GM12878 (cell line): Measurements from ENCODE around the gene GPAT2. TPM values are rescaled to one million over a fixed set of nuclear protein-coding genes. Genes with fewer than 3 reads are reported as not detected.
"Not testable (repeated sequence)": the region's sequence is repeated elsewhere in the genome, so short reads cannot be mapped to it uniquely, and the experiment has no call there.

Experiments used
- ATAC-seq: fragments of 200-7000 bp; cut with Tn5 transposase; 3 replicates; pipeline ENCODE4 v1.9.1; 2020; ENCODE audit warnings: mild to moderate bottlenecking, moderate library complexity
- BruUV-seq: library from RNA; stranded (reverse); fragments of 400-500 nt; replicated peaks from 2 replicates; lab custom pipeline; 2021; lab: Mats Ljungman, UMichigan
- CTCF ChIA-PET: fragments of 300-600 bp; sonication (Branson Sonifier 250); formaldehyde crosslinking; extraction: SDS; loops from one replicate; lab custom pipeline; 2021; ENCODE audit warnings: inconsistent platforms; lab: Yijun Ruan, JAX
- POLR2A ChIA-PET: fragments of 350-600 bp; formaldehyde crosslinking; extraction: SDS; loops from one replicate; lab custom pipeline; 2021; ENCODE audit warnings: inconsistent platforms; lab: Charles Lee
- RAD21 ChIA-PET: fragments of 300-600 bp; sonication (Branson Sonifier 250); formaldehyde crosslinking; loops from one replicate; lab custom pipeline; 2023; ENCODE audit warnings: antibody characterized with exemption; ENCODE audit not compliant: unreplicated experiment; lab: Charles Lee
- SMC1A ChIA-PET: fragments of 300-600 bp; sonication (Branson Sonifier 250); formaldehyde crosslinking; loops from one replicate; lab custom pipeline; 2023; ENCODE audit not compliant: unreplicated experiment, uncharacterized antibody; lab: Charles Lee
- DNase-seq: peaks from one replicate; pipeline ENCODE4 v3.0.0-alpha.2; 2011; ENCODE audit warnings: low read depth, low spot score
- FAIRE-seq: peaks from 3 replicates; lab custom pipeline; 2011; peaks lifted over from hg19 to GRCh38; lab: Jason Lieb, UNC
- H2AFZ ChIP-seq: 2 replicates; pipeline ENCODE4 v1.6.0; 2011; ENCODE audit warnings: low read depth, low read length, control low read depth; ENCODE audit not compliant: control insufficient read depth
- H3K27ac ChIP-seq: 2 replicates; pipeline ENCODE4 v1.5.1; 2011; ENCODE audit warnings: control low read depth; ENCODE audit not compliant: control insufficient read depth, insufficient read depth
- H3K27me3 ChIP-seq, 2 experiments: replicated peaks in 1 of 2; 2 replicates each; pipeline versions ENCODE4 v1.6.0 to v1.6.1; 2011; ENCODE audit warnings: low read length in 1 of 2; ENCODE audit not compliant: control insufficient read depth in 2 of 2, insufficient read depth in 2 of 2
- H3K36me3 ChIP-seq, 2 experiments: 2 replicates each; pipeline ENCODE4 v1.5.1; 2011; ENCODE audit warnings: low read length in 1 of 2; ENCODE audit not compliant: control insufficient read depth in 2 of 2, insufficient read depth in 2 of 2
- H3K4me1 ChIP-seq: 2 replicates; pipeline ENCODE4 v1.6.1; 2011; ENCODE audit warnings: mild to moderate bottlenecking, low read length, moderate library complexity, mixed read lengths; ENCODE audit not compliant: control insufficient read depth, insufficient read depth
- H3K4me2 ChIP-seq: 2 replicates; pipeline ENCODE4 v1.6.0; 2011; ENCODE audit warnings: control low read depth; ENCODE audit not compliant: control insufficient read depth, insufficient read depth
- H3K4me3 ChIP-seq: fragments of 200-600 bp; sonication (generic); 2 replicates; pipeline ENCODE4 v1.5.1; 2016
- H3K79me2 ChIP-seq: 2 replicates; pipeline ENCODE4 v1.6.0; 2011; ENCODE audit warnings: low read length; ENCODE audit not compliant: control insufficient read depth, insufficient read depth
- H3K9ac ChIP-seq: 2 replicates; pipeline ENCODE4 v1.8.0; 2011; ENCODE audit warnings: low read length, control low read depth, mixed read lengths; ENCODE audit not compliant: control insufficient read depth, insufficient read depth
- H3K9me3 ChIP-seq: replicated peaks from 3 replicates; pipeline ENCODE4 v1.5.1; 2011; ENCODE audit warnings: mild to moderate bottlenecking, low read length; ENCODE audit not compliant: control insufficient read depth, insufficient read depth
- H4K20me1 ChIP-seq: 2 replicates; pipeline ENCODE4 v1.6.0; 2011; ENCODE audit not compliant: control insufficient read depth, insufficient read depth
- NBN ChIP-seq: fragments of 450-650 bp; IDR thresholded peaks from 2 replicates; pipeline ENCODE4 v1.6.1; 2016
- RAD21 ChIP-seq: IDR thresholded peaks from 2 replicates; pipeline ENCODE4 v1.6.1; 2011; ENCODE audit warnings: mild to moderate bottlenecking, low read depth, low read length, moderate library complexity; ENCODE audit not compliant: insufficient read depth
- WGBS: methylation state at CpG from one replicate; pipeline ENCODE4 v1.1.6; 2016; ENCODE audit warnings: low lambda C conversion rate; ENCODE audit not compliant: insufficient replicate concordance, insufficient coverage; ENCODE audit errors: missing lambda C conversion rate; 5-methylcytosine and 5-hydroxymethylcytosine counted together
- in situ Hi-C: fragments of 300-500 bp; cut with MboI; formaldehyde crosslinking; loops from 9 replicates; pipeline ENCODE4 v1.14.3; 2018; ENCODE audit warnings: mixed read lengths
- intact Hi-C: fragments of 100-400 bp; cut with micrococcal nuclease; formaldehyde crosslinking; loops from one replicate; pipeline ENCODE4 v1.14.2; 2022; ENCODE audit not compliant: unreplicated experiment
- polyA plus RNA-seq, 11 experiments: library from polyadenylated mRNA; depleted of rRNA in 4 of 11; unstranded in 6 of 11; stranded (reverse) in 5 of 11; fragments of >200 nt; fragmentation: Nextera tagmentation in 4 of 11; fragmentation: Illumina TruSeq in 1 of 11; extraction: Ambion mirVana in 4 of 11; extraction: Trizol in 1 of 11; gene quantifications; 1 replicate in 1 of 11; 2 replicates in 10 of 11; pipeline versions ENCODE4 v1.2.1 to v1.2.3, GENCODE V29; 2011 to 2016; ENCODE audit warnings: inconsistent platforms in 2 of 11, missing spikeins in 2 of 11, low read depth in 1 of 11
- total RNA-seq, 4 experiments: library from RNA; depleted of rRNA in 3 of 4; stranded (reverse); fragments of >200 nt in 3 of 4; fragmentation: Illumina TruSeq in 1 of 4; extraction: Trizol in 1 of 4; gene quantifications; 2 replicates each; pipeline versions ENCODE4 v1.2.1 to v1.2.3, GENCODE V29; 2013 to 2021
- TF ChIP-seq, protein P1 (sequence below), 3 experiments: IDR thresholded peaks in 2 of 3; conservative IDR thresholded peaks in 1 of 3; 2 replicates each; pipeline ENCODE4 v1.5.1; 2011; ENCODE audit warnings: low read depth in 3 of 3, low read length in 3 of 3, mild to moderate bottlenecking in 3 of 3, control low read depth in 2 of 3, moderate library complexity in 2 of 3, inconsistent platforms in 1 of 3, mixed read lengths in 1 of 3; ENCODE audit not compliant: control insufficient read depth in 2 of 3, insufficient read depth in 1 of 3; ENCODE audit errors: extremely low read depth in 1 of 3

GPAT2 gene
- total and polyA plus RNA-seq, 10 of the 15 experiments (the other 5 are each of a cell fraction or from before 2014, with no cell fraction given) = 0.04 to 0.05 TPM; not detected in 8

DNA sequence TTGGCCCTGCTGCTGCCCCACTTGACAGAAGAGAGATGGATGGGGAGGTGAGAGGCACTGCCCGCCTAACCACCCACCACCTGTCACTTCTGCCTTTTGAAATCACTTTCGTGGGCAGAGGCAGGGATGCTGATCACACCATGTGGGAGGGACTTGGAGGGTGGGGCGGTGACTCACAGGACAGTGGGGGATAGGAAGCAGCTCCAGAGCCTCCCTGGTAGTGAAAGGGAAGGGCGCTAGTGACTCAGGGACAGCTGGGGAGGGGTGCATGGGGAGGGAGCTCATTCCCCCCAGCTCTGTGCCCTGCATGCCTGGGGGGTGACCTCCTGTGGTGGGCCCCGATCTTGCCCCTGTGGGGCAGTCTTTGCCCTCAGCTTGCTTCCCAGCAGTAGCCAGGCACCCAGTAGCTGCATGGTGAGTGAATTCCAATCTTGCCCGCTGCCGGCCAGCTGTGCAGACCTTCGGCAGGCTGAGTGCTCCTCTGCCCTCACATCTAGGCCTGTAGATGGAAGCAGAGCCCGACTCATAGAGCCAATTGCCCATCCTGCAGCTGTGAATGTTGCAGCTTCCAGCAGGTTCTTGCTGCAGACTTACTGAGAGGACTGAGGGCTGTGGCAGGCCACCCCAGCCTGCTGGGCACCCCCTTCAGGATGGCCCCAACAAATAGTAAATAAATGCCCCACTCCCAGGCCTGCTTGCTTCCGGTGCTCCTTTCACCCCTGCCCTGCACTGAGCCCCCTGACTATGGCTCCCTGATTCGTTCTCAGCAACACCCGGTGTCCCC, 28.6 kb upstream of the GPAT2 start:
- H2AFZ ChIP-seq, BruUV-seq, H3K4me1 ChIP-seq, H3K79me2 ChIP-seq, H4K20me1 ChIP-seq, H3K4me2 ChIP-seq, DNase-seq, H3K9ac ChIP-seq: not testable (repeated sequence)
- SMC1A ChIA-PET = interaction anchor here (0.9 kb wide), 1 partner anchor 1599 kb away, joined by 3 read pairs; no protein-coding TSS in a partner anchor
- TF ChIP-seq NBN (0 out of 2 replicates have a peak, but pooled peaks have one; percentile 19), RAD21 (peak; percentile 31; the same call in 1 of the 2 replicates)
- TF ChIP-seq, protein P1, sequence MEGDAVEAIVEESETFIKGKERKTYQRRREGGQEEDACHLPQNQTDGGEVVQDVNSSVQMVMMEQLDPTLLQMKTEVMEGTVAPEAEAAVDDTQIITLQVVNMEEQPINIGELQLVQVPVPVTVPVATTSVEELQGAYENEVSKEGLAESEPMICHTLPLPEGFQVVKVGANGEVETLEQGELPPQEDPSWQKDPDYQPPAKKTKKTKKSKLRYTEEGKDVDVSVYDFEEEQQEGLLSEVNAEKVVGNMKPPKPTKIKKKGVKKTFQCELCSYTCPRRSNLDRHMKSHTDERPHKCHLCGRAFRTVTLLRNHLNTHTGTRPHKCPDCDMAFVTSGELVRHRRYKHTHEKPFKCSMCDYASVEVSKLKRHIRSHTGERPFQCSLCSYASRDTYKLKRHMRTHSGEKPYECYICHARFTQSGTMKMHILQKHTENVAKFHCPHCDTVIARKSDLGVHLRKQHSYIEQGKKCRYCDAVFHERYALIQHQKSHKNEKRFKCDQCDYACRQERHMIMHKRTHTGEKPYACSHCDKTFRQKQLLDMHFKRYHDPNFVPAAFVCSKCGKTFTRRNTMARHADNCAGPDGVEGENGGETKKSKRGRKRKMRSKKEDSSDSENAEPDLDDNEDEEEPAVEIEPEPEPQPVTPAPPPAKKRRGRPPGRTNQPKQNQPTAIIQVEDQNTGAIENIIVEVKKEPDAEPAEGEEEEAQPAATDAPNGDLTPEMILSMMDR (IDR thresholded peaks at IDR 0.05 in 2 of 3, conservative IDR thresholded peaks at IDR 0.05 in 1 of 3; ENCODE audit: control insufficient read depth in 2 of 3, extremely low read depth in 1 of 3, insufficient read depth in 1 of 3, low read depth in 3 of 3, low read length in 3 of 3) = peak in 2 of 3 experiments; percentile 17 to 22; a peak in 2 of 6 replicates
- TF ChIP-seq, all 136 proteins: peak for 3; not testable (repeated sequence) for 133
- POLR2A ChIA-PET, H3K27me3 ChIP-seq, H3K4me3 ChIP-seq, intact Hi-C loops, H3K27ac ChIP-seq, H3K9me3 ChIP-seq, H3K36me3 ChIP-seq: not testable (repeated sequence)
- in situ Hi-C loops = loop anchor here (10.0 to 25.0 kb wide), 5 partner anchors 1531 to 1949 kb away; partner anchors contain the start of genes ACTR1B and C2orf92
- 38% methylated on average over 12 of the region's 12 CpGs for WGBS
- ChIA-PET CTCF (interaction anchor here (0.8 to 1.3 kb wide), 2 partner anchors 111 to 1601 kb away, joined by 3 read pairs; no protein-coding TSS in a partner anchor), RAD21 (interaction anchor here (0.9 kb wide), 2 partner anchors 1634 to 1637 kb away, joined by 4 read pairs; no protein-coding TSS in a partner anchor)
- ATAC-seq (peak; percentile 87), FAIRE-seq (peak; percentile 47)

DNA sequence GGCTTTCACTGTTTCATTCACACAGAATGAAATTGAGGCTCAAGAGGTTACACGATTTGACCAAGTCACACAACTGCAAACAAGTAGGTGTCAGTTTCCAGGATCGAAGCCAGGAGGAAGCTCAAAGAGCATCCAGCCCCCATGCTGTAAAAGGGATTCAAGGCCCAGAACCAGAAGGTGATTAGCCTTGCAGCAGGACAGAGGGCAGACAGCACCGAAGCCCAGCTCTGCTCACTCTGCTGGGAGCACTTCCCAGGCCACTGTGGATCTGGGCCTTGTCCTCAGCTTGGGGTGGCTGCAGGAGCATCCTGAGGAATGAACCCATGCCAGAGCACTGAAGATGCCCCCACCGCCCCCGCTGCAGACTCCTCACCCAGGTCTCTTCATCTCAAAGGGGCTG, 27.8 kb upstream of the GPAT2 start:
- H3K4me3 ChIP-seq, BruUV-seq, H3K36me3 ChIP-seq, POLR2A ChIA-PET, intact Hi-C loops, H3K27ac ChIP-seq, H3K79me2 ChIP-seq, H2AFZ ChIP-seq, H3K4me1 ChIP-seq, H3K9me3 ChIP-seq, H4K20me1 ChIP-seq, H3K4me2 ChIP-seq, RAD21 ChIA-PET, ATAC-seq, FAIRE-seq, H3K9ac ChIP-seq, H3K27me3 ChIP-seq, SMC1A ChIA-PET, DNase-seq: not testable (repeated sequence)
- CTCF ChIA-PET = interaction anchor here (0.7 kb wide), 1 partner anchor 56 kb away, joined by 3 read pairs; no protein-coding TSS in a partner anchor
- WGBS = 22% methylated on average over 3 of the region's 5 CpGs
- in situ Hi-C loops = loop anchor here (10.0 to 25.0 kb wide), 5 partner anchors 1532 to 1950 kb away; partner anchors contain the start of genes ACTR1B and C2orf92

DNA sequence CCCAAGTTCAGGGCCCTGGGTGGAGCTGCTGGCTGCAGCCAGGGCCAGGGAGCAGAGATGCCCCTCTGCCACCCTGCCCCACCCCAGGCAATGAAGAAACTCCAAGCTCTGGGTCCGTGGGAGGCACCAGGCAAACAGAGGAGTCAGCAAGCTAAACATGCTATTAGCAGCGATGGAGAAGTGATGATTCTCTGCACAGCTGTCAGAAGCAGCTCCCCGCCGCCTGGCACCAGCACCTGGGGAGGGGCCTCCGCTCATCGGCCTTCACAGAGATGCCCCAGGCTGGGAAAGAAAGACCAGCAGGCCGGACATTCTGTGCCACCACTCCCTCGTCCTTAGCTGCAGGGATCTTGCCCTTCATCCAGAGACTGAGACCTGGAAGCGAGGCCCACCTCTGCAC, 27.2 kb upstream of the GPAT2 start:
- H3K27me3 ChIP-seq, H3K4me2 ChIP-seq, intact Hi-C loops, H3K9ac ChIP-seq, RAD21 ChIA-PET, FAIRE-seq, H2AFZ ChIP-seq, H3K79me2 ChIP-seq, H4K20me1 ChIP-seq, H3K36me3 ChIP-seq, SMC1A ChIA-PET, H3K4me1 ChIP-seq, H3K27ac ChIP-seq, CTCF ChIA-PET, H3K4me3 ChIP-seq, H3K9me3 ChIP-seq, BruUV-seq, ATAC-seq, DNase-seq: not testable (repeated sequence)
- POLR2A ChIA-PET = interaction anchor here (0.8 kb wide), 1 partner anchor 1600 kb away, joined by 3 read pairs; no protein-coding TSS in a partner anchor
- 47% methylated on average over 9 of the region's 9 CpGs for WGBS
- in situ Hi-C loops = loop anchor here (10.0 to 25.0 kb wide), 5 partner anchors 1533 to 1950 kb away; partner anchors contain the start of genes ACTR1B and C2orf92
